ENCODE data around the gene DAZAP2.

DNA sequence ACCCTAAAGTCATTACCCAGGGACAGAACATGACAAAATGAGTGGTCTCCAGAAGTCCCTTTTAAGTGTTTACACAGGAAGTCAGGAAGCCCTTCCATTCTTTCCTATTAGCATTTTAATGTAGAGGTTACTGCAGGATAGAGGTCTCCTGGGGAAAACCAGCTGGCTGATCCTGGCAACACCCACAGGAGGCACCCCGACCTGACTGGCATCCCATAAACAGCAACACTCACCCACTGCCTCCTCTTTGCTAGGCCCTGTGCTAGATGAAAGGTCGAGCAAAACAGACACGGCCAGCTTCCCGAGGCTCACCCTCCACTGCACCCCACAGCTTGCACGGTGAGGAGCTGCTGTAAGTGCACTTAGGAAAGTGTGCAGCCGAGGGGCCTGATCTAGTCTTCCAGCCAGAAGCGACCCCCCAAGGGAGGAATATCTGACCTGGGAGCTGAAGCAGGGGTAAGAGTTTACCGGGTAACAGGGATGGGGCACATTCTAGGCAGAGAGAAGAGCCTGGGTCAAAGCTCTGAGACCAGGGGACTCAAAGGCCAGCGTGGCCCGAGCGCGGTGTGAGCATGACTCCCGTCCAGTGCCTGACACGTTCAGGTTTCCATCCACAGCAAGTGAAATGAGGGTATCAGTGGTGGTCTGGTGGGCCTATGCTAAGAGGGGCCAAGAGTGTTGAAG lies 9.0 kb downstream of the DAZAP2 start:
- TF ChIP-seq, protein P1, sequence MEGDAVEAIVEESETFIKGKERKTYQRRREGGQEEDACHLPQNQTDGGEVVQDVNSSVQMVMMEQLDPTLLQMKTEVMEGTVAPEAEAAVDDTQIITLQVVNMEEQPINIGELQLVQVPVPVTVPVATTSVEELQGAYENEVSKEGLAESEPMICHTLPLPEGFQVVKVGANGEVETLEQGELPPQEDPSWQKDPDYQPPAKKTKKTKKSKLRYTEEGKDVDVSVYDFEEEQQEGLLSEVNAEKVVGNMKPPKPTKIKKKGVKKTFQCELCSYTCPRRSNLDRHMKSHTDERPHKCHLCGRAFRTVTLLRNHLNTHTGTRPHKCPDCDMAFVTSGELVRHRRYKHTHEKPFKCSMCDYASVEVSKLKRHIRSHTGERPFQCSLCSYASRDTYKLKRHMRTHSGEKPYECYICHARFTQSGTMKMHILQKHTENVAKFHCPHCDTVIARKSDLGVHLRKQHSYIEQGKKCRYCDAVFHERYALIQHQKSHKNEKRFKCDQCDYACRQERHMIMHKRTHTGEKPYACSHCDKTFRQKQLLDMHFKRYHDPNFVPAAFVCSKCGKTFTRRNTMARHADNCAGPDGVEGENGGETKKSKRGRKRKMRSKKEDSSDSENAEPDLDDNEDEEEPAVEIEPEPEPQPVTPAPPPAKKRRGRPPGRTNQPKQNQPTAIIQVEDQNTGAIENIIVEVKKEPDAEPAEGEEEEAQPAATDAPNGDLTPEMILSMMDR (IDR thresholded peaks at IDR 0.05), result no peak
- no peak for TF ChIP-seq POLR2A (IDR thresholded peaks at IDR 0.05)
